ENCODE measurements around the gene LRP5. TPM values are rescaled to one million over a fixed set of nuclear protein-coding genes. Genes with fewer than 3 reads are reported as not detected.
A peak's percentile ranks its signal among the peaks of the same experiment; 100 is the strongest.

The LRP5 gene
- total and polyA plus RNA-seq, 4 experiments from 2014 or later, result 0.61 to 1.9 (median 1.4) TPM; not detected in 1

DNA sequence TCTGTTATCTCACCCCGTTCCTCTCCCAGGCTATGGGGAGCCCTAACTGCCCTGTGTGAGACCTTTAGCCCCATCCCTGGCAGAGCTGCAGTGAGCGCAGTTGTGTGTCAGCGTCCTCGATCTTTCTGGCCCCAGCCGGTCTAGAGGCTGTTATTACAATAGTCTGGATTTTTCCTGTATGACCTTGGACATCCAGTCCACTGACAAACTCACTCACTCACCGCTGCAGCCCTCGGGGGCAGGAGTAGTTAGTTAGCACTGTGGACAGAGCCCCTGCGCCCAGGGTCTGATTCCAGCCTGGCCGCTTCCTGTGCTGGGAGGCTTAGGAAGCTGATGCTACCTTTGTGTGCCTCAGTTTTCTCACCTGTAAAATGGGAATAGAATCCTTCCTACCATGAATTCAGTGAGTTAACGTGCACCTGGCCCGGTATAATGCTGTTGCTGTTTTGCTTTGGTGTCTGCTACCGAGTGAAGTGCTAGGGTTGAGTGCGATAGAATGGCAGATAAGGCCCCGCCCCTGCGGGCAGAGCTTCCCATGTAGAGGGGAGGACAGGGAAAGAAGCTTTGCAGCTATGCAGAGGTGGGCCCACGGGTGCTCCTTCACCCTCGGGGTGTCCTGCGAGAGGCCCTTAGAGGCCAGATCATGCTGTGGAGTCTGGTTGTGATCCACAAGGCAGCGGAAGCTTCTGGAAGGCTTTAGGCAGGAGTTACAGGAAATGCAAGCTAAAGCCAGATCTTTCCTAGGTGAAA is 3.0 kb downstream of the LRP5 start:
- no peaks in the 10 kb centered on the region for H3K27me3 ChIP-seq (ENCODE audit: insufficient read depth, low read length)
- H3K4me3 Mint-ChIP-seq, result peak overlapping the region in 1 of 8 donors; percentile 47
- CTCF ChIA-PET (ENCODE audit: partially characterized antibody), result interaction anchor here (1.6 kb wide), 1 partner anchor 17 kb away, joined by 4 read pairs; no protein-coding TSS in a partner anchor

DNA sequence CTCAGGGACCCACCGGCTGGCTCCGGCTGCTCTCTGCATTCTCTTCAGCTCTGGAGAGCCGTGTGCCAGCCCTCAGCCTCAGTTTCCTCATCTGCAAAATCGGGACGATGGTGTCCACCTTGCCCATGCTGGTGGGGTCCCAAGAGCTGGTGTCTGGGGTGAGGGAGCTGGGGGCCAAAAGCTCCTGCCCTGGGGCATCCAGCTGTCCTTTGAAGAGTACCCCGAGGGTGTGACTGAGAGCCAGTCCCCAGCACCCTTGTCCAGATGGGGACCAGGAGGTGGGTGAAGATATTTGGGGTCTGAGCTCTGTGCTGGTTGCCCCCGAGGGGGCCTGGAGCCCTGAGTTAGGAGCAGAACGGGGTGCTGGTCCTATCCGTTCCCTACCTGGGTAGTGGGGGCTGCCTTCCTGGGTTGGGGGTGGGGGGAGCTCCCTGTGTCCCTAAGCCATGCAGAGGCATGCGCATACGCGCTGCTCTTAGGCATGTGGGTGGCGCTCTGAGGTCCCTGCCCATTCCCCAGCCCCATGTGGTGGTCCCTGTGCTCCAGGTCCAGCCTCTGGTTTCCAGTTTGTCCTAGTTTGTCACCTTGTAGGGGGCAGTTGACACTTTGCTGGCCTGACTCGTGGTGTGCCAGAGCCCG is 4.9 kb downstream of the LRP5 start:
- DNase-seq, result no peak
- H3K27ac Mint-ChIP-seq, result no peak overlapping the region
- intact Hi-C loops (cut with micrococcal nuclease), result no loop called here
- ChIA-PET CTCF (ENCODE audit: partially characterized antibody) (no interaction called here), POLR2A (ENCODE audit: partially characterized antibody) (no interaction called here)
- Histone ChIP-seq H3K4me3 (ENCODE audit: low read length in 2 of 2) (no peak overlapping the region), H3K27me3 (ENCODE audit: insufficient read depth, low read length) (no peaks in the 10 kb centered on the region), H3K36me3 (ENCODE audit: insufficient read depth, low read length) (no peaks in the 10 kb centered on the region), H3K4me1 (ENCODE audit: insufficient read depth, low read length) (peaks cover 11% of the 10 kb centered on the region), H3K27ac (ENCODE audit: low read depth, low read length) (no peak overlapping the region), H3K9me3 (ENCODE audit: control insufficient read depth in 1 of 2, low read length in 2 of 2) (no peaks in the 10 kb centered on the region)
- peaks cover 5 to 9% of the 10 kb centered on the region in 2 donors for H3K27me3 Mint-ChIP-seq
- H3K9me3 Mint-ChIP-seq, result no peaks in the 10 kb centered on the region
- H3K4me1 Mint-ChIP-seq, result peaks cover 4 to 10% (median 8%) of the 10 kb centered on the region in 4 donors
- H3K4me3 Mint-ChIP-seq, result no peak overlapping the region
- H3K36me3 Mint-ChIP-seq, result peaks cover 0 to 1% of the 10 kb centered on the region in 2 donors

More for the DNA sequence above, 3.0 kb downstream of the LRP5 start:
- H3K4me1 ChIP-seq (ENCODE audit: insufficient read depth, low read length), result peaks cover 11% of the 10 kb centered on the region
- intact Hi-C loops (cut with micrococcal nuclease), result no loop called here
- peaks cover 1 to 6% of the 10 kb centered on the region in 2 donors for H3K27me3 Mint-ChIP-seq
- no peaks in the 10 kb centered on the region for H3K9me3 Mint-ChIP-seq
- H3K4me3 ChIP-seq (ENCODE audit: low read length in 2 of 2), result no peak overlapping the region
- H3K27ac Mint-ChIP-seq, result no peak overlapping the region
- H3K36me3 ChIP-seq (ENCODE audit: insufficient read depth, low read length), result no peaks in the 10 kb centered on the region
- peaks cover 4 to 19% (median 14%) of the 10 kb centered on the region in 4 donors for H3K4me1 Mint-ChIP-seq
- POLR2A ChIA-PET (ENCODE audit: partially characterized antibody), result no interaction called here
- no peak overlapping the region for H3K27ac ChIP-seq (ENCODE audit: low read depth, low read length)
- H3K36me3 Mint-ChIP-seq, result peaks cover 0 to 1% of the 10 kb centered on the region in 2 donors
- H3K9me3 ChIP-seq (ENCODE audit: control insufficient read depth in 1 of 2, low read length in 2 of 2), result no peaks in the 10 kb centered on the region
- DNase-seq, result no peak

- no peaks in the 10 kb centered on the region for H3K9me3 ChIP-seq (ENCODE audit: control insufficient read depth in 1 of 2, low read length in 2 of 2)
- no peak for DNase-seq
- no peaks in the 10 kb centered on the region for H3K4me1 ChIP-seq (ENCODE audit: insufficient read depth, low read length)
- H3K27me3 ChIP-seq (ENCODE audit: insufficient read depth, low read length), result no peaks in the 10 kb centered on the region
- H3K27ac Mint-ChIP-seq, result no peak overlapping the region
- H3K27me3 Mint-ChIP-seq, result peaks cover 4 to 9% of the 10 kb centered on the region in 2 donors
- H3K36me3 ChIP-seq (ENCODE audit: insufficient read depth, low read length), result no peaks in the 10 kb centered on the region
- H3K4me1 Mint-ChIP-seq, result no peaks in the 10 kb centered on the region
- ChIA-PET CTCF (ENCODE audit: partially characterized antibody) (no interaction called here), POLR2A (ENCODE audit: partially characterized antibody) (no interaction called here)
- H3K27ac ChIP-seq (ENCODE audit: low read depth, low read length), result no peak overlapping the region
- H3K9me3 Mint-ChIP-seq, result no peaks in the 10 kb centered on the region
- H3K4me3 ChIP-seq (ENCODE audit: low read length in 2 of 2), result no peak overlapping the region
- intact Hi-C loops (cut with micrococcal nuclease), result no loop called here
- H3K4me3 Mint-ChIP-seq, result no peak overlapping the region
- no peaks in the 10 kb centered on the region for H3K36me3 Mint-ChIP-seq
Observed at GRCh38 chr11:68321293-68322051, 9.1 kb downstream of the LRP5 start.

- H3K36me3 ChIP-seq (ENCODE audit: insufficient read depth, low read length), result no peaks in the 10 kb centered on the region
- no peak overlapping the region for H3K27ac Mint-ChIP-seq
- no peak overlapping the region for H3K4me3 Mint-ChIP-seq
- H3K4me1 Mint-ChIP-seq, result no peaks in the 10 kb centered on the region
- no peak overlapping the region for H3K27ac ChIP-seq (ENCODE audit: low read depth, low read length)
- H3K4me1 ChIP-seq (ENCODE audit: insufficient read depth, low read length), result no peaks in the 10 kb centered on the region
- POLR2A ChIA-PET (ENCODE audit: partially characterized antibody), result no interaction called here
- H3K4me3 ChIP-seq (ENCODE audit: low read length in 2 of 2), result no peak overlapping the region
- no peaks in the 10 kb centered on the region for H3K36me3 Mint-ChIP-seq
- H3K27me3 ChIP-seq (ENCODE audit: insufficient read depth, low read length), result no peaks in the 10 kb centered on the region
- no peak for DNase-seq
- no peaks in the 10 kb centered on the region for H3K9me3 Mint-ChIP-seq
- intact Hi-C loops (cut with micrococcal nuclease), result no loop called here
- H3K9me3 ChIP-seq (ENCODE audit: control insufficient read depth in 1 of 2, low read length in 2 of 2), result no peaks in the 10 kb centered on the region
- H3K27me3 Mint-ChIP-seq, result peaks cover 3 to 9% of the 10 kb centered on the region in 2 donors
- CTCF ChIA-PET (ENCODE audit: partially characterized antibody), result no interaction called here
Observed at GRCh38 chr11:68322052-68322430, 9.7 kb downstream of the LRP5 start.

- Histone ChIP-seq H3K27me3 (ENCODE audit: insufficient read depth, low read length) (no peaks in the 10 kb centered on the region), H3K4me3 (ENCODE audit: low read length in 2 of 2) (no peak overlapping the region), H3K36me3 (ENCODE audit: insufficient read depth, low read length) (no peaks in the 10 kb centered on the region), H3K4me1 (ENCODE audit: insufficient read depth, low read length) (peaks cover 16% of the 10 kb centered on the region), H3K9me3 (ENCODE audit: control insufficient read depth in 1 of 2, low read length in 2 of 2) (no peaks in the 10 kb centered on the region), H3K27ac (ENCODE audit: low read depth, low read length) (no peak overlapping the region)
- H3K27ac Mint-ChIP-seq, result no peak overlapping the region
- ChIA-PET POLR2A (ENCODE audit: partially characterized antibody) (no interaction called here), CTCF (ENCODE audit: partially characterized antibody) (no interaction called here)
- peaks cover 4 to 22% (median 14%) of the 10 kb centered on the region in 4 donors for H3K4me1 Mint-ChIP-seq
- H3K9me3 Mint-ChIP-seq, result no peaks in the 10 kb centered on the region
- intact Hi-C loops (cut with micrococcal nuclease), result no loop called here
- DNase-seq, result no peak
- no peak overlapping the region for H3K4me3 Mint-ChIP-seq
- H3K36me3 Mint-ChIP-seq, result no peaks in the 10 kb centered on the region
- H3K27me3 Mint-ChIP-seq, result peaks cover 3 to 9% of the 10 kb centered on the region in 2 donors
Observed at GRCh38 chr11:68324241-68324640, 11.8 kb downstream of the LRP5 start.

- Mint-ChIP-seq H3K9me3 (no peaks in the 10 kb centered on the region), H3K4me1 (peaks cover 6 to 26% (median 16%) of the 10 kb centered on the region in 4 donors), H3K27ac (no peak overlapping the region), H3K4me3 (no peak overlapping the region), H3K36me3 (no peaks in the 10 kb centered on the region), H3K27me3 (peaks cover 3 to 6% of the 10 kb centered on the region in 2 donors)
- Histone ChIP-seq H3K9me3 (ENCODE audit: control insufficient read depth in 1 of 2, low read length in 2 of 2) (no peaks in the 10 kb centered on the region), H3K4me1 (ENCODE audit: insufficient read depth, low read length) (peaks cover 18% of the 10 kb centered on the region), H3K27me3 (ENCODE audit: insufficient read depth, low read length) (no peaks in the 10 kb centered on the region), H3K4me3 (ENCODE audit: low read length in 2 of 2) (no peak overlapping the region), H3K36me3 (ENCODE audit: insufficient read depth, low read length) (no peaks in the 10 kb centered on the region), H3K27ac (ENCODE audit: low read depth, low read length) (no peak overlapping the region)
- intact Hi-C loops (cut with micrococcal nuclease), result no loop called here
- POLR2A ChIA-PET (ENCODE audit: partially characterized antibody), result no interaction called here
- CTCF ChIA-PET (ENCODE audit: partially characterized antibody), result no interaction called here
- no peak for DNase-seq
Observed at GRCh38 chr11:68324695-68325094, 12.3 kb downstream of the LRP5 start.

- Histone ChIP-seq H3K9me3 (ENCODE audit: control insufficient read depth in 1 of 2, low read length in 2 of 2) (no peaks in the 10 kb centered on the region), H3K4me3 (ENCODE audit: low read length in 2 of 2) (no peak overlapping the region), H3K27me3 (ENCODE audit: insufficient read depth, low read length) (no peaks in the 10 kb centered on the region), H3K27ac (ENCODE audit: low read depth, low read length) (no peak overlapping the region), H3K4me1 (ENCODE audit: insufficient read depth, low read length) (peaks cover 25% of the 10 kb centered on the region), H3K36me3 (ENCODE audit: insufficient read depth, low read length) (no peaks in the 10 kb centered on the region)
- POLR2A ChIA-PET (ENCODE audit: partially characterized antibody), result no interaction called here
- Mint-ChIP-seq H3K4me1 (peaks cover 6 to 33% (median 20%) of the 10 kb centered on the region in 4 donors), H3K27ac (no peak overlapping the region), H3K9me3 (no peaks in the 10 kb centered on the region), H3K27me3 (peaks cover 3 to 4% of the 10 kb centered on the region in 2 donors), H3K4me3 (no peak overlapping the region), H3K36me3 (no peaks in the 10 kb centered on the region)
- DNase-seq, result no peak
- CTCF ChIA-PET (ENCODE audit: partially characterized antibody), result no interaction called here
- intact Hi-C loops (cut with micrococcal nuclease), result no loop called here
Observed at GRCh38 chr11:68325183-68325906, 13.0 kb downstream of the LRP5 start.

Data from CD4-positive, alpha-beta memory T cell (primary cell).